ENCODE results near the gene ATP8B1. TPM values are rescaled to one million over a fixed set of nuclear protein-coding genes. Genes with fewer than 3 reads are reported as not detected.
A peak's percentile ranks its signal among the peaks of the same experiment; 100 is the strongest.
"Not testable (repeated sequence)": the region's sequence is repeated elsewhere in the genome, so short reads cannot be mapped to it uniquely, and the experiment has no call there.

ATP8B1 gene
- total RNA-seq, 2 donors from 2014 or later = 18.5 to 41.5 TPM

GRCh38 chr18:57728941-57729511 is 74.1 kb downstream of the ATP8B1 start:
- Histone ChIP-seq H3K4me3 (no peak overlapping the region), H3K9me3 (no peaks in the 10 kb centered on the region), H3K4me1 (peaks cover 18% of the 10 kb centered on the region), H3K36me3 (replicated peaks in 1 of 2; ENCODE audit: insufficient read depth in 1 of 2, low read depth in 2 of 2) (peaks cover 0 to 5% of the 10 kb centered on the region in 2 donors), H3K27ac (peak overlapping the region; percentile 2 to 79 (median 59)), H3K27me3 (no peaks in the 10 kb centered on the region)
- peak; percentile 93 for ATAC-seq
- TF ChIP-seq POLR2A (IDR thresholded peaks at IDR 0.05) = no peak
- DNase-seq = peak in 1 of 4 donors; percentile 56
- WGBS, 2 donors = 41 to 56% methylated on average over 11 of the region's 11 CpGs
- intact Hi-C loops (cut with DNase I) = no loop called here

DNA sequence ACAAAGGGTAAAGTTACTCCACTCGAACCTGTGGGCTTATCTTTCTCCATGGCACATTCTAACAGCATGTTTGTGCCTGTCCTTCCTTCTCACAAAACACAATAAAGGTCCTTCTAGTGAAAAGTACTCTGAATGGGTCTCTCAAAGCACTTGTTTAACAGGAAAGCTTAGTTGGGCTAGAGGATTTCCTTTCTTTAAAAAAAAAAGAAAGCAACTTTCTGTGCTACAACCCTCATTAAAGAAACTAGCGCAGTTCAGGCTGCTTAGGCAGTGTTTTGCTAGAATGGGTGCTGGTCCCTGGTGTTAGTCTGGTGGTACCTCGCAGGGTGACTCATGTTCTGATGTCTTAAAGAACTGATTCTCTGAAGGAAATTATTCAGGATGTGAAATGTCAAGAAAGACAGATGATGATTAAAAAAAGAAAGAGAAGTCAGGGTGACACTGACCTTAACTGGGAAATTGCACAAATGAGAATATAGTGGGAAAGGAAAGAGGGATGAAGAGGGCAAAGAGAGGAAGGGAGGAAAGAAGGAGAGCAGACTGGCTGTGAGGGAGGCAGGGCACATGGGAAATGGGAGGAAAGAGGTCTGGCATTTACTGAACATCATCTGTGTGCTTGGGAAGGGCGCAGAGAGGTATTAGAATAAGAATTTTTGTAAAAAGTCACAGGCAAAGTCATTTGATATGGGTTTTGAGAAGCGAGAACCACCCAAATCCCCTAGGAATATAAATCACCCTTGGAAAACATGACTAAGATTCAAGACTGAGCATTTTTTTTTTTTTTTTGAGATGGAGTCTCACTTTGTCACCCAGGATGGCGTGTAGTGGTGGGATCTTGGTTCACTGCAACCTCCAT is 74.9 kb downstream of the ATP8B1 start:
- H3K9me3 ChIP-seq = no peaks in the 10 kb centered on the region
- peak overlapping the region in 3 of 4 donors; percentile 46 to 79 (median 72) for H3K27ac ChIP-seq
- TF ChIP-seq POLR2A (IDR thresholded peaks at IDR 0.05) (no peak), CTCF (IDR thresholded peaks at IDR 0.05) (no peak)
- intact Hi-C loops (cut with DNase I) = no loop called here
- H3K4me3 ChIP-seq = no peak overlapping the region
- H3K27me3 ChIP-seq = no peaks in the 10 kb centered on the region
- H3K4me1 ChIP-seq = peaks cover 18% of the 10 kb centered on the region
- WGBS, 2 donors = 63 to 70% methylated on average over 6 of the region's 6 CpGs
- H3K36me3 ChIP-seq (replicated peaks in 1 of 2; ENCODE audit: insufficient read depth in 1 of 2, low read depth in 2 of 2) = peaks cover 0 to 5% of the 10 kb centered on the region in 2 donors
- no peak for DNase-seq
- no peak for ATAC-seq

GRCh38 chr18:57719211-57719935 is 83.7 kb downstream of the ATP8B1 start:
- 85 to 90% methylated on average over 20 to 28 of the region's 31 CpGs for WGBS, 2 donors
- ATAC-seq; H3K27ac ChIP-seq; intact Hi-C loops (cut with DNase I); H3K27me3 ChIP-seq; H3K9me3 ChIP-seq; H3K4me3 ChIP-seq; DNase-seq; H3K36me3 ChIP-seq (replicated peaks in 1 of 2; ENCODE audit: insufficient read depth in 1 of 2, low read depth in 2 of 2): not testable (repeated sequence)
- peaks cover 11% of the 10 kb centered on the region for H3K4me1 ChIP-seq

GRCh38 chr18:57716549-57716948 is 86.6 kb downstream of the ATP8B1 start:
- Histone ChIP-seq H3K4me1 (peaks cover 27% of the 10 kb centered on the region), H3K36me3 (replicated peaks in 1 of 2; ENCODE audit: insufficient read depth in 1 of 2, low read depth in 2 of 2) (no peaks in the 10 kb centered on the region), H3K9me3 (no peaks in the 10 kb centered on the region), H3K4me3 (no peak overlapping the region), H3K27ac (no peak overlapping the region), H3K27me3 (no peaks in the 10 kb centered on the region)
- intact Hi-C loops (cut with DNase I) = no loop called here
- no peak for TF ChIP-seq CTCF (IDR thresholded peaks at IDR 0.05)
- TF ChIP-seq POLR2A (IDR thresholded peaks at IDR 0.05) = no peak
- WGBS, 2 donors = 67 to 79% methylated on average over 3 of the region's 3 CpGs
- DNase-seq (no peak), ATAC-seq (no peak)

GRCh38 chr18:57715671-57716070 is 87.4 kb downstream of the ATP8B1 start:
- Histone ChIP-seq H3K27ac (peak overlapping the region in 1 of 4 donors; percentile 7), H3K36me3 (replicated peaks in 1 of 2; ENCODE audit: insufficient read depth in 1 of 2, low read depth in 2 of 2) (no peaks in the 10 kb centered on the region), H3K9me3 (no peaks in the 10 kb centered on the region), H3K4me1 (peaks cover 29% of the 10 kb centered on the region), H3K27me3 (no peaks in the 10 kb centered on the region), H3K4me3 (no peak overlapping the region)
- WGBS, 2 donors = 0 to 11% methylated on average over 1 of the region's 1 CpG
- ATAC-seq (no peak), DNase-seq (no peak)
- TF ChIP-seq CTCF (IDR thresholded peaks at IDR 0.05) (no peak), POLR2A (IDR thresholded peaks at IDR 0.05) (no peak)
- intact Hi-C loops (cut with DNase I) = no loop called here

Data from body of pancreas (tissue), 4 donors.